ENCODE measurements around the gene MOSMO. TPM values are rescaled to one million over a fixed set of nuclear protein-coding genes. Genes with fewer than 3 reads are reported as not detected.

MOSMO gene
- total and polyA plus RNA-seq, 2 donors from 2014 or later = 6.3 to 12.8 TPM

GRCh38 chr16:22120440-22120839 lies 112.5 kb downstream of the MOSMO start:
- Histone ChIP-seq H3K27ac (ENCODE audit: low read depth in 2 of 2, low read length in 2 of 2) (no peak overlapping the region), H3K9me3 (ENCODE audit: control insufficient read depth in 2 of 3, insufficient read depth in 1 of 3, low read length in 3 of 3) (no peaks in the 10 kb centered on the region), H3K4me1 (ENCODE audit: control insufficient read depth in 2 of 3, insufficient read depth in 2 of 3, low read depth in 1 of 3, low read length in 3 of 3) (no peaks in the 10 kb centered on the region), H3K9ac (ENCODE audit: low read length in 3 of 3) (no peak overlapping the region), H3K27me3 (ENCODE audit: control insufficient read depth, insufficient read depth, low read length) (no peaks in the 10 kb centered on the region), H3K4me3 (ENCODE audit: low read length in 3 of 3) (no peak overlapping the region), H3K36me3 (ENCODE audit: control insufficient read depth in 2 of 3, insufficient read depth in 3 of 3, low read length in 3 of 3) (no peaks in the 10 kb centered on the region)
- DNase-seq (no peak), FAIRE-seq (no peak)
- TF ChIP-seq CTCF (IDR thresholded peaks at IDR 0.05; ENCODE audit: borderline replicate concordance, extremely low read depth, insufficient read depth) = no peak
- intact Hi-C loops (cut with DNase I) = no loop called here

DNA sequence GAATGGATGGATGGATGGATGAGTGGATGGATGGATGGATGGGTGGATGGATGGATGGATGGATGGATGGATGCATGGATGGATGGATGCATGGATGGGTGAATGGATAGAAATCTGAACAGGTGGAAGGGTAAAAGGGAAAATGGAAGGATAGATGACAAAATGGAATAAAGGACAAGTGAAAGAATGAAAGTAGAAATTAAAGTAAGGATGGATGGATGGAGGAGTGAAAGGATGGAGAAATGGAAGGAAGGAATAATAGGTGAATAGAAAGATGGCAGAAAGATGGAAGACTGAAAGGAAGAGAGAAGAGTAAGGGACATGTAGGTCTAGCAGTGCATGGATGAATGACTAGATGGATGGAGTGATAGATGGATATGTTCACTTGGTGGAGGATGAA lies 114.3 kb downstream of the MOSMO start:
- H3K27ac ChIP-seq (ENCODE audit: low read depth in 2 of 2, low read length in 2 of 2) = no peak overlapping the region
- H3K27me3 ChIP-seq (ENCODE audit: control insufficient read depth, insufficient read depth, low read length) = no peaks in the 10 kb centered on the region
- H3K9ac ChIP-seq (ENCODE audit: low read length in 3 of 3) = no peak overlapping the region
- FAIRE-seq (no peak), DNase-seq (no peak)
- H3K9me3 ChIP-seq (ENCODE audit: control insufficient read depth in 2 of 3, insufficient read depth in 1 of 3, low read length in 3 of 3) = no peaks in the 10 kb centered on the region
- no peak for TF ChIP-seq CTCF (IDR thresholded peaks at IDR 0.05; ENCODE audit: borderline replicate concordance, extremely low read depth, insufficient read depth)
- H3K4me1 ChIP-seq (ENCODE audit: control insufficient read depth in 2 of 3, insufficient read depth in 2 of 3, low read depth in 1 of 3, low read length in 3 of 3) = no peaks in the 10 kb centered on the region
- intact Hi-C loops (cut with DNase I) = no loop called here
- H3K36me3 ChIP-seq (ENCODE audit: control insufficient read depth in 2 of 3, insufficient read depth in 3 of 3, low read length in 3 of 3) = no peaks in the 10 kb centered on the region
- H3K4me3 ChIP-seq (ENCODE audit: low read length in 3 of 3) = no peak overlapping the region

DNA sequence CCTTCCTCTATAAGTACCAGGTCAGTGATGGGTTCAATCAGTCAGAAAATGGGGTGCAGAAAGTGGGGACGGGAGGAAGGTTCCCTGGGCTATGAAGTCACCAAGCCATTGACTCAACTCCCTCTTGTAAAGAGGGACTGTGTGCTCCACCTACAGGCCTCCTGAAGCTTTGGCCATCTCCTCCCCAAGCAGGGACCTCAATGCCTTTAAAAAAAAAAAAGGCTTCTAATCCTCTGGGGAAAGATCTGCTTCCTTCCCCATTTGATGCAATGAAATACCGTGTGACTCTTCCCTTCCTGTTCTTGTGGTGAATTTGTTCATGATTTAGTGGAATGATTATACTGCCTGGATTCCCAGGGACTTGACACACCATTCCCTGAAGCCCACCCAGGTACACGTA lies 115.2 kb downstream of the MOSMO start:
- no peaks in the 10 kb centered on the region for H3K27me3 ChIP-seq (ENCODE audit: control insufficient read depth, insufficient read depth, low read length)
- intact Hi-C loops (cut with DNase I) = no loop called here
- H3K4me3 ChIP-seq (ENCODE audit: low read length in 3 of 3) = no peak overlapping the region
- TF ChIP-seq CTCF (IDR thresholded peaks at IDR 0.05; ENCODE audit: borderline replicate concordance, extremely low read depth, insufficient read depth) = no peak
- no peaks in the 10 kb centered on the region for H3K9me3 ChIP-seq (ENCODE audit: control insufficient read depth in 2 of 3, insufficient read depth in 1 of 3, low read length in 3 of 3)
- DNase-seq (no peak), FAIRE-seq (no peak)
- H3K27ac ChIP-seq (ENCODE audit: low read depth in 2 of 2, low read length in 2 of 2) = no peak overlapping the region
- H3K9ac ChIP-seq (ENCODE audit: low read length in 3 of 3) = no peak overlapping the region
- no peaks in the 10 kb centered on the region for H3K36me3 ChIP-seq (ENCODE audit: control insufficient read depth in 2 of 3, insufficient read depth in 3 of 3, low read length in 3 of 3)
- H3K4me1 ChIP-seq (ENCODE audit: control insufficient read depth in 2 of 3, insufficient read depth in 2 of 3, low read depth in 1 of 3, low read length in 3 of 3) = no peaks in the 10 kb centered on the region
